ENCODE measurements around the gene CLK4.

CLK4 gene

GRCh38 chr5:178624631-178625546, 2.0 kb downstream of the CLK4 start:
- no peak overlapping the region for H3K4me3 ChIP-seq (ENCODE audit: low read depth, low read length)
- no peak overlapping the region for H3K27ac ChIP-seq
- peaks cover 2% of the 10 kb centered on the region for H3K9me3 ChIP-seq (ENCODE audit: severe bottlenecking)
- no peak for DNase-seq
- no peak for TF ChIP-seq CTCF (IDR thresholded peaks at IDR 0.05; ENCODE audit: low read depth, low read length)
- H3K27me3 ChIP-seq (ENCODE audit: insufficient read depth, low read depth, severe bottlenecking) = no peaks in the 10 kb centered on the region
- peaks cover 7% of the 10 kb centered on the region for H3K36me3 ChIP-seq

DNA sequence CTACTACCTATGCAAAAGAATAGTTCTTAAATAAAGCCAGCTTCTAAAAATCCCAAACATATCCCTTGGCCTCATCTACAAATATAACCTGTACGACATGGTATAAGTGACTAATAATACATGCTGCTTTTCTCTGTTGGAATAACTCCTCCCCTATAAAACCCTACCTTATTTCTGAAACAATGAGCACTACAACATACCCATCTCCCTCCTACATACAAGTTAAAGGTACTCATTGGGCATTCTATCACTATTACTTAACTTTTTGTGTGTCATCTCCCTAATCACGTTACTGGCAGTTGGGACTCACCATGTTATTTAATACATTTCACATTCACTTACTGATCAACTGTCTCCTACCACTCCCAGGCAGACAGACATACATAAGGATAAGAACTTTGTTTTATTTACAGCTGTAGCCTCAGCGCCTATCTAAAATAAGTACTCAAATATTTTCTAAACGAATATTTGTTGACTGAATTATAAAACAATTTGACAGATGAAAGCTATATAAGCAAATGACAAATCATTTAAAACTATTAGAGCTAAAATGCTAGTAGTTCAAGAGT, 4.1 kb downstream of the CLK4 start:
- Histone ChIP-seq H3K27me3 (ENCODE audit: insufficient read depth, low read depth, severe bottlenecking) (no peaks in the 10 kb centered on the region), H3K4me3 (ENCODE audit: low read depth, low read length) (no peak overlapping the region), H3K27ac (no peak overlapping the region), H3K36me3 (peaks cover 7% of the 10 kb centered on the region), H3K9me3 (ENCODE audit: severe bottlenecking) (peaks cover 2% of the 10 kb centered on the region)
- TF ChIP-seq CTCF (IDR thresholded peaks at IDR 0.05; ENCODE audit: low read depth, low read length) = no peak
- DNase-seq = no peak

DNA sequence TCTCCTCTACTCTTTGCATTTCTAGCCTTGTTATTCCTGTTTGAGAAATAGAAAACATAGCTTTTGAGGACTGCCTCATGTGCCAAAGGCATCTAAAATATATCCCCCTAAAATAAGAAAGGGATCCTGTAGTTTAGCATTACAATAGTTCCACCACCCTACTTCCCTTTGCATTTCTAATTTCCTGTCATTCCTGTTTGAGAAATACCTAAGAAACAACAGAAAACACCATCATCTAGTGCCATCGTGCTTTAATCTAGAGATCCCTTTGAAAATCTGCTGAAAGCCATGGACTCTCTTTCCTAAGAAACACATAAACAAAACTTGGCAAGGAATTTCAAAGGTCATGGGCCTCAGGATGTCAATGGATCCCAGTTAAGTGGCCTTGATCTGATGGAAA, 7.5 kb downstream of the CLK4 start:
- Histone ChIP-seq H3K9me3 (ENCODE audit: severe bottlenecking) (no peaks in the 10 kb centered on the region), H3K4me3 (ENCODE audit: low read depth, low read length) (no peak overlapping the region), H3K36me3 (peaks cover 12% of the 10 kb centered on the region), H3K27ac (no peak overlapping the region), H3K27me3 (ENCODE audit: insufficient read depth, low read depth, severe bottlenecking) (no peaks in the 10 kb centered on the region)
- DNase-seq = no peak
- TF ChIP-seq CTCF (IDR thresholded peaks at IDR 0.05; ENCODE audit: low read depth, low read length) = no peak

DNA sequence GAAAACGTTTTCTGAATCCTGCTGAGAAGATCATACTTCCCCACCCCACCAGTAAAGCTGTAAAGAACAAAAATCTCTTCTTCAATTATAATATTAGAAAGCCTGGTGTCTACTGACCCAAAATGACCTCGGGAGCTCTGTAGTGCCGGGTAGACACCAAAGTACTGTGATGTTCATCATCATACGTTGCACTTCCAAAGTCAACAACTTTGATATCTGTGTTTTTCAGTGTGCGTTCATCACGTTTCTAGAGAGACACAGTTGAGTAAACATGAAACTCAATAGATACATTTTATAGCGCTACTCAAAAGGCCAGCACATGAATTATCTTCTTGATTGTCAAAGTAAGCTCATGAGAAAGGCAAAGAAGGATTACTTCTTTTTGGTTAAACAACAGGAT, 14.6 kb downstream of the CLK4 start:
- no peak for TF ChIP-seq CTCF (IDR thresholded peaks at IDR 0.05; ENCODE audit: low read depth, low read length)
- Histone ChIP-seq H3K27me3 (ENCODE audit: insufficient read depth, low read depth, severe bottlenecking) (no peaks in the 10 kb centered on the region), H3K4me3 (ENCODE audit: low read depth, low read length) (no peak overlapping the region), H3K9me3 (ENCODE audit: severe bottlenecking) (no peaks in the 10 kb centered on the region), H3K36me3 (peaks cover 13% of the 10 kb centered on the region), H3K27ac (no peak overlapping the region)
- DNase-seq = no peak

DNA sequence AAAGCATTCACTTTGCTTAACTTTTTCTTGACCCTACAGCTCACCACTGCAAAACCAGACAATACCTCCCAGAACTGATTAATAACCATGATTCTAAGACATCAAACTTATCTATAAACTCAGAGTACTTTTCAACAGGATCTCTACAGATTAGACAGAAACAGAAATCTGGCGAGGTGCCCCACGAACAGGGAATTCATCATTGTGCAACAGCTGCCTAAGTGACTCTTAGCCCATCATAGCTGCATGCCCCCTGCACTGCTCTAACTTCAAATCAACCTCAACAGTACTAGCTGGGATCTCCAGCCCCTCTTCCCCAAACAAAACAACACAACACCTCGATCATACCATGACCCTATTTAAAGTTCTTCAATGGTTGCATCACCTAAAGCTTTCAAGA, 20.6 kb downstream of the CLK4 start:
- H3K9me3 ChIP-seq (ENCODE audit: severe bottlenecking) = no peaks in the 10 kb centered on the region
- H3K36me3 ChIP-seq = peaks cover 3% of the 10 kb centered on the region
- H3K27me3 ChIP-seq (ENCODE audit: insufficient read depth, low read depth, severe bottlenecking) = no peaks in the 10 kb centered on the region
- no peak overlapping the region for H3K27ac ChIP-seq
- H3K4me3 ChIP-seq (ENCODE audit: low read depth, low read length) = no peak overlapping the region
- TF ChIP-seq CTCF (IDR thresholded peaks at IDR 0.05; ENCODE audit: low read depth, low read length) = no peak
- DNase-seq = no peak

Measured in WERI-Rb-1 (cell line).